Small intestine (tissue), 7 donors: ENCODE measurements around the gene C17orf107. TPM values are rescaled to one million over a fixed set of nuclear protein-coding genes. Genes with fewer than 3 reads are reported as not detected.

ENCODE experiments used
- DNase-seq, 2 donors: peaks; one replicate each; pipeline versions ENCODE4 v3.0.0 to v3.0.0-alpha.2; 2013
- FAIRE-seq: peaks from 2 replicates; lab custom pipeline; 2012; peaks lifted over from hg19 to GRCh38; lab: Jason Lieb, UNC
- H3K27ac ChIP-seq, 3 donors: one replicate each; pipeline ENCODE4 v1.5.1; 2013; ENCODE audit warnings: low read length in 2 of 3, mild to moderate bottlenecking in 2 of 3, control low read depth in 1 of 3, inconsistent platforms in 1 of 3, low read depth in 1 of 3, moderate library complexity in 1 of 3
- H3K27me3 ChIP-seq, 3 donors: one replicate each; pipeline ENCODE4 v1.6.1; 2013; ENCODE audit warnings: low read length in 3 of 3, inconsistent platforms in 1 of 3; ENCODE audit not compliant: control insufficient read depth in 3 of 3, insufficient read depth in 3 of 3
- H3K36me3 ChIP-seq, 3 donors: one replicate each; pipeline ENCODE4 v1.6.1; 2013; ENCODE audit warnings: low read length in 3 of 3, inconsistent platforms in 1 of 3, low read depth in 1 of 3, mild to moderate bottlenecking in 1 of 3, moderate library complexity in 1 of 3; ENCODE audit not compliant: control insufficient read depth in 3 of 3, insufficient read depth in 2 of 3
- H3K4me1 ChIP-seq, 3 donors: one replicate each; pipeline ENCODE4 v1.6.1; 2013; ENCODE audit warnings: low read length in 2 of 3, inconsistent platforms in 1 of 3, low read depth in 1 of 3, mild to moderate bottlenecking in 1 of 3, moderate library complexity in 1 of 3; ENCODE audit not compliant: control insufficient read depth in 3 of 3, insufficient read depth in 2 of 3
- H3K4me3 ChIP-seq, 3 donors: one replicate each; pipeline ENCODE4 v1.5.1; 2013; ENCODE audit warnings: low read length in 3 of 3, control low read depth in 1 of 3, inconsistent platforms in 1 of 3, low read depth in 1 of 3, mild to moderate bottlenecking in 1 of 3, moderate library complexity in 1 of 3
- H3K9me3 ChIP-seq, 2 donors: one replicate each; pipeline ENCODE4 v1.6.1; 2013; ENCODE audit warnings: low read depth in 1 of 2, low read length in 1 of 2; ENCODE audit not compliant: control insufficient read depth in 2 of 2, insufficient read depth in 1 of 2
- WGBS, 3 donors: extraction: QIAGEN DNeasy Blood & Tissue Kit; methylation state at CpG; one replicate each; pipeline ENCODE4 v1.1.7; 2013; 5-methylcytosine and 5-hydroxymethylcytosine counted together
- polyA plus RNA-seq, 4 donors: library from polyadenylated mRNA; stranded (reverse) in 3 of 4; unstranded in 1 of 4; fragments of 200-250 nt in 3 of 4; fragments of 120-200 nt in 1 of 4; gene quantifications; one replicate each; pipeline versions ENCODE4 v1.2.1 to v1.2.3, GENCODE V29; 2013
- donor health status: healthy with polysubstance abuse.
- donor health status: control.
- donor health status: control.
- donor health status: Bipolar disorder and iron deficiency.
- donor health status: healthy.

C17orf107 gene
- polyA plus RNA-seq, 4 donors: 0.45 to 2.2 (median 1.2) TPM

DNA sequence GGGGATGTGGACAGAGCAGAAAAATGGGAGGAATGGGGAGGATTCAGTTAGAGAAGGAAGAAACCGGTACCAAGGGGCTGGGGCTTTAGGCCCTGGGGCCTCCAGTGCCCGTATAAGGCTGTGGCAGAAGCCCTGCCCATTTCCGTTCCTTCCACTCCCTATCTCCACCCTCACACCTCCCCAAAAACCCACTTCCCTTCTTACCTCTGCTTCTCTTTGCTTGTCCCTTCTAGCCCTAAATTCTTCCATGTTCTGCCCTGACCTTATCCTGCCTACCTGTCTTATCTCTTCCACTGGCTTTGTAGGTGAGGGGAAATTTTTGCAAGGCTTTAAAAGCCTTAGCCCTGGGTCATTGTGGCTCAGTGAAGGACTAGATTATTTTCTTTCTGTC is 44.8 kb downstream of the C17orf107 start:
- peak overlapping the region in 1 of 3 donors; percentile 5 for H3K4me3 ChIP-seq
- DNase-seq (peak in 1 of 2 donors; percentile 53), FAIRE-seq (no peak)
- peaks cover 4 to 31% (median 17%) of the 10 kb centered on the region in 3 donors for H3K4me1 ChIP-seq
- no peaks in the 10 kb centered on the region for H3K27me3 ChIP-seq
- no peaks in the 10 kb centered on the region for H3K9me3 ChIP-seq
- peak overlapping the region in 2 of 3 donors; percentile 86 for H3K27ac ChIP-seq
- H3K36me3 ChIP-seq: peaks cover 0 to 51% (median 24%) of the 10 kb centered on the region in 3 donors
- WGBS, 3 donors: 25 to 70% (median 39%) methylated on average over 3 of the region's 3 CpGs

DNA sequence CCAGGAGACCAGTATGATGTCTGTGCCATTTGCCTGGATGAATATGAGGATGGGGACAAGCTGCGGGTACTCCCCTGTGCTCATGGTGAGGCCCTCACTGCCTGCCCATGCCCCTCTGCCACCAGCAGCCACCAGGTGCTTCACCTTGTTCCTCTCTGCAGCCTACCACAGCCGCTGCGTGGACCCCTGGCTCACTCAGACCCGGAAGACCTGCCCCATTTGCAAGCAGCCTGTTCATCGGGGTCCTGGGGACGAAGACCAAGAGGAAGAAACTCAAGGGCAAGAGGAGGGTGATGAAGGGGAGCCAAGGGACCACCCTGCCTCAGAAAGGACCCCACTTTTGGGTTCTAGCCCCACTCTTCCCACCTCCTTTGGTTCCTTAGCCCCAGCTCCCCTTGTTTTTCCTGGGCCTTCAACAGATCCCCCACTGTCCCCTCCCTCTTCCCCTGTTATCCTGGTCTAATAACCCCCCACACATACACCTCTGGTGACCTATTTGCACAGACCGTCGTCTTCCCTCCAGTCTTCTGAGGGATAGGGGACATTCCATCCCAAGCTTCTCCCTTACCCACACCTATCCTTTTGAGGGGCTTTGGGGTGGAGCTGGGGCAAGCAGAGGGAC is 45.3 kb downstream of the C17orf107 start:
- Histone ChIP-seq H3K36me3 (peaks cover 0 to 51% (median 24%) of the 10 kb centered on the region in 3 donors), H3K27me3 (no peaks in the 10 kb centered on the region), H3K9me3 (no peaks in the 10 kb centered on the region), H3K4me1 (peaks cover 4 to 31% (median 17%) of the 10 kb centered on the region in 3 donors), H3K4me3 (peak overlapping the region in 1 of 3 donors; percentile 5), H3K27ac (peak overlapping the region; percentile 37 to 86 (median 86))
- 43 to 58% (median 48%) methylated on average over 8 of the region's 8 CpGs for WGBS, 3 donors
- no peak for FAIRE-seq
- DNase-seq: no peak

DNA sequence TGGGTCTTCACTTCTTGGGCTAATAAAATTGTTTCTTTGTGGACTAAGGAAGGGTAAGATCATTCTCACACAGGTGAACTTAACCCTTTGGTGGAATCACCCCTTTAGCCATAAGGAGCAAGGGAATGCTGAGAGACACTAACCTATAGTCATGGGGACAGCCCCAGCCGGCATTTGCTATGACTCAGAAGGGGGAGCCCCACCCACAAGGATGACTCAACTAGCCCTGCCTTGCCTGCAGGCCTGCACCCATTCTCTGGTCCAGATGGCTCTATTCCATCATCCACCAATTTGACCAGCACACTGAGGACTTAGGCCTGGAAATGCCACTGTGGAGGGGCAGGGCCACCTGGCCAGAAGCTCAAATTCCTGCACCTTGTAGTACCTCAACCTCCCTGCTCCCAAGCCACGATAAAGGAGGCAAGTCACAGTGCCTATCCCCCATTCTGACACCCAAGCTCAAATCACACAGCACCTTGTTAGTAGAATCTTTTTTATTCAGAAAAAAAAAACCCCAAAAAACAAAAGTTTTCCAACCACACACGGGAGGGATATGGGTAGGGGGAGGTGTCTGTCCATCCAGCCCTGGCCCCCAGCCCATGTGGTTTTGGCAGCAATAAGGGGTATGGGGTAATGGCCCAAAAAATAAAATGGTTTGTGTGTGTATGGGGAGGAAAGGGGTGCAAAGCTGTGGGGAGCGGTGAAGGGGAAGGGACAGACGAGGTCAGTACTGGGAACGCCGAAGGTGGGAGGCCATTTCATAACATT is 46.0 kb downstream of the C17orf107 start:
- H3K27ac ChIP-seq: peak overlapping the region; percentile 37 to 86 (median 86)
- no peak for FAIRE-seq
- peak; percentile 71 to 92 for DNase-seq
- H3K4me1 ChIP-seq: peaks cover 4 to 34% (median 17%) of the 10 kb centered on the region in 3 donors
- WGBS, 3 donors: 17 to 29% (median 18%) methylated on average over 7 of the region's 7 CpGs
- peak overlapping the region in 1 of 3 donors; percentile 87 for H3K4me3 ChIP-seq
- no peaks in the 10 kb centered on the region for H3K9me3 ChIP-seq
- H3K36me3 ChIP-seq: peaks cover 0 to 51% (median 24%) of the 10 kb centered on the region in 3 donors
- H3K27me3 ChIP-seq: no peaks in the 10 kb centered on the region

DNA sequence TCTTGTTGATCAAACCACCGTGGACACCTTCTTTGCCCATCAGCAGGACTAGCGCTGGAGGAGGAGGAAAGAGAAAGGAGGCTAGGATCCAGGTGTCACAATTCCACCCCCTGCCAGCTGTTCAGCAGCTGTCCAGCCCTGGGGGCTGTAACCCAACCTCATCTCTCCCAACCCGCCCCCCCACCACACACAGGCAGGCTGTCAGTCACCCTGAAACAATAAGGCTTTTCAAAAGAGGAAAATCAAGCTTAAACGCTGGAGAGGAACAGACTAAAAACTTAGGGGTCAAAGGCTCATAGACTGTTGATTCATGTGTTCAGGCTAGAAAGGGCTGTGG is 46.6 kb downstream of the C17orf107 start:
- no peak for DNase-seq
- no peaks in the 10 kb centered on the region for H3K9me3 ChIP-seq
- H3K27me3 ChIP-seq: no peaks in the 10 kb centered on the region
- WGBS, 3 donors: 16 to 27% (median 21%) methylated on average over 3 to 4 of the region's 4 CpGs
- H3K27ac ChIP-seq: peak overlapping the region; percentile 86 to 97 (median 86)
- H3K4me1 ChIP-seq: peaks cover 4 to 40% (median 22%) of the 10 kb centered on the region in 3 donors
- FAIRE-seq: no peak
- peaks cover 0 to 51% (median 24%) of the 10 kb centered on the region in 3 donors for H3K36me3 ChIP-seq
- H3K4me3 ChIP-seq: peak overlapping the region in 2 of 3 donors; percentile 87 to 93

DNA sequence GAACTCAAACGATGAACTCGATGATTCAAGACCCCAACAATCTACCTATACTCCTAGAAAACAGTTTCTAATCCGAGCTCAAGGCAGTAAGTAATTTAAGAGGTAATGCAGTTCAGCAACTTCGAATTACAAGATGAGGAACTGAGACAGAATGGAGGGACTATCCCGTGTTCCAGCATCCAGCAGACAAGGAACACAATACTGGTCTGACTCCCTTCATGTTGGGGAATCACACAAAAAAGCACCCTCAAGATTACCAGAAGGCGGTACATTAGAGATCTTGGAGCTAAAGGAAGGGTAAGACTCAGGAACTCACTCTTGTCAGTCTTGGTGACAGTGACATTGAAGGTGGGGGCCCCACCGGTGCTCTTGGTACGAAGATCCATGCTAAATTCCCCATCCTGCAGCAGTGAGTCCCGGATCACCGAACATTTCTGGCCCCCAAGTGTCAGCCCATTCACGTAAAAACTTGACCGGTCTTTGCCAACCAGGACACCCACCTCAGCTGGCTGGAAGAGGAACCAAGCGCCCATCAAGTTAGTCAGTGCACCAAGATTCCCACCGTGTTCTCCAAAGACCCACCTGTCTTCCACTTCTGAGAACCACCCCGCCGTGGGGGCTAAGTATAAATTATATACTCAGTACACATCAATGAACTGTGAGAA is 47.1 kb downstream of the C17orf107 start:
- Histone ChIP-seq H3K27me3 (no peaks in the 10 kb centered on the region), H3K4me1 (peaks cover 4 to 42% (median 18%) of the 10 kb centered on the region in 3 donors), H3K36me3 (peaks cover 0 to 51% (median 24%) of the 10 kb centered on the region in 3 donors), H3K27ac (peak overlapping the region; percentile 86 to 97 (median 86)), H3K4me3 (peak overlapping the region; percentile 87 to 99 (median 93)), H3K9me3 (no peaks in the 10 kb centered on the region)
- FAIRE-seq: no peak
- WGBS, 3 donors: 8 to 21% (median 8%) methylated on average over 16 of the region's 16 CpGs
- no peak for DNase-seq

GRCh38 chr17:4947010-4947410 is 47.7 kb downstream of the C17orf107 start:
- no peak for FAIRE-seq
- peak overlapping the region; percentile 86 to 97 (median 86) for H3K27ac ChIP-seq
- DNase-seq: no peak
- WGBS, 3 donors: 0 to 5% (median 0%) methylated on average over 5 to 7 of the region's 7 CpGs
- H3K4me3 ChIP-seq: peak overlapping the region; percentile 87 to 99 (median 93)
- no peaks in the 10 kb centered on the region for H3K27me3 ChIP-seq
- H3K9me3 ChIP-seq: no peaks in the 10 kb centered on the region
- H3K36me3 ChIP-seq: peaks cover 0 to 48% (median 24%) of the 10 kb centered on the region in 3 donors
- H3K4me1 ChIP-seq: peaks cover 4 to 41% (median 16%) of the 10 kb centered on the region in 3 donors

- DNase-seq: peak; percentile 69 to 76
- Histone ChIP-seq H3K4me1 (peaks cover 4 to 40% (median 16%) of the 10 kb centered on the region in 3 donors), H3K4me3 (peak overlapping the region; percentile 87 to 99 (median 93)), H3K36me3 (peaks cover 0 to 42% (median 21%) of the 10 kb centered on the region in 3 donors), H3K27me3 (no peaks in the 10 kb centered on the region), H3K27ac (peak overlapping the region; percentile 95 to 98 (median 97)), H3K9me3 (no peaks in the 10 kb centered on the region)
- 0 to 1% (median 0%) methylated on average over 36 to 56 of the region's 56 CpGs for WGBS, 3 donors
- FAIRE-seq: no peak
Observed at GRCh38 chr17:4947411-4948165, 48.3 kb downstream of the C17orf107 start.
